Osteoblast (primary cell): ENCODE measurements around the gene DOCK7. TPM values are rescaled to one million over a fixed set of nuclear protein-coding genes. Genes with fewer than 3 reads are reported as not detected.

Source experiments
- DNase-seq: peaks from one replicate; pipeline ENCODE4 v3.0.0; 2011; ENCODE audit warnings: low spot score, mixed read lengths; ENCODE audit not compliant: insufficient read length; ENCODE audit errors: missing footprints
- H2AFZ ChIP-seq: 2 replicates; pipeline ENCODE4 v1.6.0; 2011; ENCODE audit warnings: mild to moderate bottlenecking, low read length
- H3K27ac ChIP-seq: 2 replicates; pipeline ENCODE4 v1.5.1; 2011; ENCODE audit warnings: mild to moderate bottlenecking, low read depth, low read length, moderate library complexity
- H3K27me3 ChIP-seq: 2 replicates; pipeline ENCODE4 v1.6.0; 2012; ENCODE audit warnings: mild to moderate bottlenecking, control low read depth, inconsistent platforms, low read length, moderate library complexity; ENCODE audit not compliant: insufficient read depth
- H3K36me3 ChIP-seq: 2 replicates; pipeline ENCODE4 v1.5.1; 2011; ENCODE audit warnings: mild to moderate bottlenecking, low read length, control low read depth, moderate library complexity; ENCODE audit not compliant: insufficient read depth
- H3K4me1 ChIP-seq: 2 replicates; pipeline ENCODE4 v1.5.1; 2011; ENCODE audit warnings: mild to moderate bottlenecking, low read length, control low read depth, moderate library complexity; ENCODE audit not compliant: insufficient read depth
- H3K4me2 ChIP-seq: 2 replicates; pipeline ENCODE4 v1.6.0; 2011; ENCODE audit warnings: mild to moderate bottlenecking, low read length; ENCODE audit not compliant: insufficient read depth
- H3K4me3 ChIP-seq: fragments of 200-600 bp; sonication (generic); 3 replicates; pipeline ENCODE4 v1.5.1; 2012; ENCODE audit warnings: mild to moderate bottlenecking, low read length, inconsistent platforms; ENCODE audit not compliant: insufficient read depth
- H3K79me2 ChIP-seq: 2 replicates; pipeline ENCODE4 v1.6.0; 2012; ENCODE audit warnings: mild to moderate bottlenecking, low read length, control low read depth, inconsistent platforms; ENCODE audit not compliant: insufficient read depth
- H3K9me3 ChIP-seq: 2 replicates; pipeline ENCODE4 v1.5.1; 2011; ENCODE audit warnings: low read depth, low read length, control low read depth
- H4K20me1 ChIP-seq: 2 replicates; pipeline ENCODE4 v1.6.0; 2012; ENCODE audit warnings: mild to moderate bottlenecking, low read length, control low read depth; ENCODE audit not compliant: insufficient read depth
- CTCF ChIP-seq: IDR thresholded peaks from 2 replicates; pipeline ENCODE4 v1.5.1; 2011; ENCODE audit warnings: mild to moderate bottlenecking, low read depth, low read length, moderate library complexity; ENCODE audit errors: extremely low read depth
- total RNA-seq: library from RNA; depleted of rRNA; stranded (reverse); fragments of >200 nt; gene quantifications from 2 replicates; pipeline ENCODE4 v1.2.3, GENCODE V29; 2012

Gene DOCK7
- total RNA-seq, 1 donor = 73.8 TPM

GRCh38 chr1:62717483-62717882 lies 29.3 kb upstream of the DOCK7 start:
- DNase-seq = no peak
- no peak for TF ChIP-seq CTCF

GRCh38 chr1:62716397-62716796 lies 28.2 kb upstream of the DOCK7 start:
- Histone ChIP-seq H3K79me2 (no peaks in the 10 kb centered on the region), H3K36me3 (no peaks in the 10 kb centered on the region), H2AFZ (no peak overlapping the region), H3K4me1 (peaks cover 8% of the 10 kb centered on the region), H3K27me3 (no peaks in the 10 kb centered on the region), H3K4me3 (no peak overlapping the region), H4K20me1 (no peaks in the 10 kb centered on the region), H3K9me3 (no peaks in the 10 kb centered on the region), H3K27ac (no peak overlapping the region), H3K4me2 (no peak overlapping the region)
- no peak for DNase-seq
- no peak for TF ChIP-seq CTCF

More at GRCh38 chr1:62717483-62717882, 29.3 kb upstream of the DOCK7 start:
- Histone ChIP-seq H3K79me2 (no peaks in the 10 kb centered on the region), H2AFZ (no peak overlapping the region), H3K4me3 (no peak overlapping the region), H3K27ac (no peak overlapping the region), H3K4me2 (no peak overlapping the region), H3K9me3 (no peaks in the 10 kb centered on the region), H4K20me1 (no peaks in the 10 kb centered on the region), H3K27me3 (no peaks in the 10 kb centered on the region), H3K36me3 (no peaks in the 10 kb centered on the region), H3K4me1 (peaks cover 8% of the 10 kb centered on the region)

GRCh38 chr1:62712336-62713243 lies 24.4 kb upstream of the DOCK7 start:
- no peaks in the 10 kb centered on the region for H3K79me2 ChIP-seq
- H2AFZ ChIP-seq = no peak overlapping the region
- no peak for DNase-seq
- H3K9me3 ChIP-seq = no peaks in the 10 kb centered on the region
- no peak overlapping the region for H3K27ac ChIP-seq
- no peak overlapping the region for H3K4me2 ChIP-seq
- H3K36me3 ChIP-seq = no peaks in the 10 kb centered on the region
- H3K4me3 ChIP-seq = no peak overlapping the region
- no peaks in the 10 kb centered on the region for H3K4me1 ChIP-seq
- H3K27me3 ChIP-seq = no peaks in the 10 kb centered on the region
- no peaks in the 10 kb centered on the region for H4K20me1 ChIP-seq
- TF ChIP-seq CTCF = no peak

GRCh38 chr1:62707744-62708120 lies 19.5 kb upstream of the DOCK7 start:
- Histone ChIP-seq H3K9me3 (no peaks in the 10 kb centered on the region), H2AFZ (no peak overlapping the region), H3K4me2 (no peak overlapping the region), H3K27ac (no peak overlapping the region), H3K27me3 (no peaks in the 10 kb centered on the region), H3K4me1 (no peaks in the 10 kb centered on the region), H3K79me2 (no peaks in the 10 kb centered on the region), H4K20me1 (no peaks in the 10 kb centered on the region), H3K36me3 (no peaks in the 10 kb centered on the region), H3K4me3 (no peak overlapping the region)
- DNase-seq = no peak
- TF ChIP-seq CTCF = no peak
